IMR-90 (cell line): ENCODE results near the gene DNM3.
"Not testable (repeated sequence)": the region's sequence is repeated elsewhere in the genome, so short reads cannot be mapped to it uniquely, and the experiment has no call there.

Source experiments
- CEBPB ChIP-seq: IDR thresholded peaks from 2 replicates; pipeline ENCODE4 v1.6.1; 2012; ENCODE audit warnings: low read depth, low read length, improper control_type of control experiment
- CHD1 ChIP-seq: IDR thresholded peaks from 2 replicates; pipeline ENCODE4 v1.6.1; 2012; ENCODE audit warnings: low read depth, low read length, improper control_type of control experiment
- MAFK ChIP-seq: IDR thresholded peaks from 2 replicates; pipeline ENCODE4 v1.6.1; 2012; ENCODE audit warnings: low read depth, low read length, improper control_type of control experiment
- NFE2L2 ChIP-seq: fragments of 150-350 bp; IDR thresholded peaks from 2 replicates; pipeline ENCODE4 v1.6.1; 2016; ENCODE audit warnings: low read depth, mild to moderate bottlenecking, low read length
- POLR2A ChIP-seq: IDR thresholded peaks from 2 replicates; pipeline ENCODE4 v1.6.1; 2012; ENCODE audit warnings: mild to moderate bottlenecking, low read depth, low read length
- RAD21 ChIP-seq: IDR thresholded peaks from 2 replicates; pipeline ENCODE4 v1.6.1; 2012; ENCODE audit warnings: low read length, improper control_type of control experiment
- RCOR1 ChIP-seq: IDR thresholded peaks from 2 replicates; pipeline ENCODE4 v1.6.1; 2012; ENCODE audit warnings: mild to moderate bottlenecking, low read length, improper control_type of control experiment; ENCODE audit not compliant: insufficient replicate concordance
- SMC3 ChIP-seq: fragments of 150-350 bp; IDR thresholded peaks from 2 replicates; pipeline ENCODE4 v1.6.1; 2016; ENCODE audit warnings: low read depth, mild to moderate bottlenecking, antibody characterized with exemption, low read length, moderate library complexity
- TF ChIP-seq, protein P1 (sequence below): conservative IDR thresholded peaks from 2 replicates; pipeline ENCODE4 v1.5.1; 2012; ENCODE audit warnings: mild to moderate bottlenecking, low read depth, low read length, improper control_type of control experiment

DNA sequence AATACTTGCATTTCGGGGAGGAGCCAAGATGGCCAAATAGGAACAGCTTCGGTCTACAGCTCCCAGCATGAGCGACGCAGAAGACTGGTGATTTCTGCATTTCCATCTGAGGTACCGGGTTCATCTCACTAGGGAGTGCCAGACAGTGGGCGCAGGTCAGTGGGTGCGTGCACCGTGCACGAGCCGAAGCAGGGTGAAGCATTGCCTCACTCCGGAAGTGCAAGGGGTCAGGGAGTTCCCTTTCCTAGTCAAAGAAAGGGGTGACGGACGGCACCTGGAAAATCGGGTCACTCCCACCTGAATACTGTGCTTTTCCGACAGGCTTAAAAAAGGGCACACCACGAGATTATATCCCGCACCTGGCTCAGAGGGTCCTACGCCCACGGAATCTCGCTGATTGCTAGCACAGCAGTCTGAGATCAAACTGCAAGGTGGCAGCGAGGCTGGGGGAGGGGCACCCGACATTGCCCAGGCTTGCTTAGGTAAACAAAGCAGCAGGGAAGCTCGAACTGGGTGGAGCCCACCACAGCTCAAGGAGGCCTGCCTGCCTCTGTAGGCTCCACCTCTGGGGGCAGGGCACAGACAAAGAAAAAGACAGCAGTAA lies 214.6 kb downstream of the DNM3 start:
- TF ChIP-seq, protein P1, sequence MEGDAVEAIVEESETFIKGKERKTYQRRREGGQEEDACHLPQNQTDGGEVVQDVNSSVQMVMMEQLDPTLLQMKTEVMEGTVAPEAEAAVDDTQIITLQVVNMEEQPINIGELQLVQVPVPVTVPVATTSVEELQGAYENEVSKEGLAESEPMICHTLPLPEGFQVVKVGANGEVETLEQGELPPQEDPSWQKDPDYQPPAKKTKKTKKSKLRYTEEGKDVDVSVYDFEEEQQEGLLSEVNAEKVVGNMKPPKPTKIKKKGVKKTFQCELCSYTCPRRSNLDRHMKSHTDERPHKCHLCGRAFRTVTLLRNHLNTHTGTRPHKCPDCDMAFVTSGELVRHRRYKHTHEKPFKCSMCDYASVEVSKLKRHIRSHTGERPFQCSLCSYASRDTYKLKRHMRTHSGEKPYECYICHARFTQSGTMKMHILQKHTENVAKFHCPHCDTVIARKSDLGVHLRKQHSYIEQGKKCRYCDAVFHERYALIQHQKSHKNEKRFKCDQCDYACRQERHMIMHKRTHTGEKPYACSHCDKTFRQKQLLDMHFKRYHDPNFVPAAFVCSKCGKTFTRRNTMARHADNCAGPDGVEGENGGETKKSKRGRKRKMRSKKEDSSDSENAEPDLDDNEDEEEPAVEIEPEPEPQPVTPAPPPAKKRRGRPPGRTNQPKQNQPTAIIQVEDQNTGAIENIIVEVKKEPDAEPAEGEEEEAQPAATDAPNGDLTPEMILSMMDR, result not testable (repeated sequence)
- not testable (repeated sequence) for TF ChIP-seq CEBPB, RAD21, NFE2L2, POLR2A, RCOR1, CHD1, SMC3, MAFK
